A673 (cell line): ENCODE measurements around the gene CXCR2. TPM values are rescaled to one million over a fixed set of nuclear protein-coding genes. Genes with fewer than 3 reads are reported as not detected.

Experiments
- BruUV-seq: library from RNA; stranded (reverse); fragments of 400-500 nt; replicated peaks from 2 replicates; lab custom pipeline; 2021; lab: Mats Ljungman, UMichigan
- CTCF ChIA-PET: fragments of 300-600 bp; sonication (Branson Sonifier 250); formaldehyde crosslinking; loops from one replicate; lab custom pipeline; 2022; ENCODE audit warnings: antibody characterized with exemption; lab: Charles Lee
- POLR2A ChIA-PET: fragments of 300-600 bp; sonication (Branson Sonifier 250); formaldehyde crosslinking; loops from one replicate; lab custom pipeline; 2022; ENCODE audit warnings: antibody characterized with exemption; ENCODE audit not compliant: low non-redundant PET; lab: Charles Lee
- DNase-seq: peaks from one replicate; pipeline ENCODE4 v3.0.0-alpha.2; 2015; ENCODE audit warnings: low spot score
- H3K27ac ChIP-seq: fragments of 200-600 bp; sonication (generic); 2 replicates; pipeline ENCODE4 v1.5.1; 2016; ENCODE audit warnings: mixed run types, low read depth, mild to moderate bottlenecking, mixed read lengths, antibody characterized with exemption, low read length; ENCODE audit not compliant: poor library complexity, severe bottlenecking
- H3K27me3 ChIP-seq: fragments of 200-600 bp; sonication (generic); replicated peaks from 2 replicates; pipeline ENCODE4 v1.6.1; 2017; ENCODE audit warnings: mixed run types, low read depth, mild to moderate bottlenecking, mixed read lengths, antibody characterized with exemption, low read length; ENCODE audit not compliant: insufficient read depth, poor library complexity
- H3K36me3 ChIP-seq: fragments of 200-600 bp; sonication (generic); 2 replicates; pipeline ENCODE4 v1.6.1; 2016; ENCODE audit warnings: mixed run types, mild to moderate bottlenecking, mixed read lengths, antibody characterized with exemption, low read length; ENCODE audit not compliant: insufficient read depth, poor library complexity, severe bottlenecking
- H3K4me1 ChIP-seq: fragments of 200-600 bp; sonication (generic); 2 replicates; pipeline ENCODE4 v1.6.1; 2017; ENCODE audit warnings: mixed run types, mild to moderate bottlenecking, mixed read lengths, antibody characterized with exemption, low read length; ENCODE audit not compliant: insufficient read depth, poor library complexity, severe bottlenecking
- H3K4me3 ChIP-seq: fragments of 200-600 bp; sonication (generic); 2 replicates; pipeline ENCODE4 v1.5.1; 2016; ENCODE audit warnings: low read depth, mixed run types, mild to moderate bottlenecking, mixed read lengths, low read length; ENCODE audit not compliant: poor library complexity, severe bottlenecking
- H3K9me3 ChIP-seq: fragments of 200-600 bp; sonication (generic); 2 replicates; pipeline ENCODE4 v1.6.1; 2016; ENCODE audit warnings: mixed run types, low read depth, mild to moderate bottlenecking, mixed read lengths, antibody characterized with exemption, low read length; ENCODE audit not compliant: poor library complexity, severe bottlenecking
- EZH2 ChIP-seq: fragments of 200-600 bp; sonication (generic); IDR thresholded peaks from 2 replicates; pipeline ENCODE4 v1.6.1; 2017; ENCODE audit warnings: borderline replicate concordance, low read depth, mild to moderate bottlenecking, mixed read lengths, antibody characterized with exemption, low read length; ENCODE audit not compliant: poor library complexity, severe bottlenecking
- intact Hi-C: fragments of 100-400 bp; cut with micrococcal nuclease; formaldehyde crosslinking; loops from one replicate; pipeline ENCODE4 v1.10.0; 2022; ENCODE audit not compliant: unreplicated experiment
- total RNA-seq: library from RNA; stranded (reverse); gene quantifications from 2 replicates; pipeline ENCODE4 v1.2.3, GENCODE V29; 2021
- TF ChIP-seq, protein P1 (sequence below): fragments of 300-800, 200-600 bp; sonication (generic); conservative IDR thresholded peaks from 2 replicates; pipeline ENCODE4 v1.5.1; 2017; ENCODE audit warnings: low read depth, mild to moderate bottlenecking, antibody characterized with exemption, low read length, moderate library complexity, mixed read lengths

Gene CXCR2
- total RNA-seq, 1 experiment from 2014 or later: not detected

DNA sequence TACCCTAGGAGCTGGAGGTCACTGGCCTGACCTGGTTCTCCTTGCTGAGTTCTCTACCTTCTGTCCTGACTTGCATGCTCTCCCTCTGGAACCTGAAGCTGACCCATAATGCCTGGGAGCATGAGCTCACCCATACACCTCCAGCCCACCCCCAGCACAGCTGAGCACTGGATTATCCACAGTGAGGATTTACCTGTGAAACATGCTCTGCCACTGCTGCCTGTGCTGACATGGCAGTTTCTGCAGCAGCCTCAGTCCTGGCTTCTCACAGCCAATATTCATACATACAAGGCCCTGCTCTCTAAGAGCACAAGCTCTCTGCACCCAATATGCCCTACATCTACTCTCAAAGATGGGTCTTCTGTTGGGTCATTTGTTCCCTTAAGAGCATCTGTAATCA, 5.0 kb downstream of the CXCR2 start:
- TF ChIP-seq, protein P1, sequence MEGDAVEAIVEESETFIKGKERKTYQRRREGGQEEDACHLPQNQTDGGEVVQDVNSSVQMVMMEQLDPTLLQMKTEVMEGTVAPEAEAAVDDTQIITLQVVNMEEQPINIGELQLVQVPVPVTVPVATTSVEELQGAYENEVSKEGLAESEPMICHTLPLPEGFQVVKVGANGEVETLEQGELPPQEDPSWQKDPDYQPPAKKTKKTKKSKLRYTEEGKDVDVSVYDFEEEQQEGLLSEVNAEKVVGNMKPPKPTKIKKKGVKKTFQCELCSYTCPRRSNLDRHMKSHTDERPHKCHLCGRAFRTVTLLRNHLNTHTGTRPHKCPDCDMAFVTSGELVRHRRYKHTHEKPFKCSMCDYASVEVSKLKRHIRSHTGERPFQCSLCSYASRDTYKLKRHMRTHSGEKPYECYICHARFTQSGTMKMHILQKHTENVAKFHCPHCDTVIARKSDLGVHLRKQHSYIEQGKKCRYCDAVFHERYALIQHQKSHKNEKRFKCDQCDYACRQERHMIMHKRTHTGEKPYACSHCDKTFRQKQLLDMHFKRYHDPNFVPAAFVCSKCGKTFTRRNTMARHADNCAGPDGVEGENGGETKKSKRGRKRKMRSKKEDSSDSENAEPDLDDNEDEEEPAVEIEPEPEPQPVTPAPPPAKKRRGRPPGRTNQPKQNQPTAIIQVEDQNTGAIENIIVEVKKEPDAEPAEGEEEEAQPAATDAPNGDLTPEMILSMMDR: no peak
- TF ChIP-seq EZH2: no peak
- H3K27me3 ChIP-seq: peaks cover 3% of the 10 kb centered on the region
- intact Hi-C loops: no loop called here

GRCh38 chr2:218137514-218137913, 11.7 kb downstream of the CXCR2 start:
- Histone ChIP-seq H3K36me3 (no peaks in the 10 kb centered on the region), H3K4me1 (no peaks in the 10 kb centered on the region), H3K27me3 (peaks cover 41% of the 10 kb centered on the region), H3K9me3 (no peaks in the 10 kb centered on the region), H3K4me3 (no peak overlapping the region), H3K27ac (no peak overlapping the region)
- BruUV-seq: no TSS peak
- ChIA-PET CTCF (no interaction called here), POLR2A (no interaction called here)
- TF ChIP-seq EZH2: no peak
- TF ChIP-seq, protein P1: no peak
- intact Hi-C loops: no loop called here
- DNase-seq: no peak

More for the DNA sequence above, 5.0 kb downstream of the CXCR2 start:
- H3K4me1 ChIP-seq: no peaks in the 10 kb centered on the region
- no peak for DNase-seq
- POLR2A ChIA-PET: no interaction called here
- CTCF ChIA-PET: no interaction called here
- H3K9me3 ChIP-seq: no peaks in the 10 kb centered on the region
- H3K36me3 ChIP-seq: no peaks in the 10 kb centered on the region
- H3K4me3 ChIP-seq: no peak overlapping the region
- no TSS peak for BruUV-seq
- H3K27ac ChIP-seq: no peak overlapping the region

GRCh38 chr2:218138047-218138446, 12.2 kb downstream of the CXCR2 start:
- DNase-seq: no peak
- H3K36me3 ChIP-seq: no peaks in the 10 kb centered on the region
- POLR2A ChIA-PET: no interaction called here
- no peak overlapping the region for H3K4me3 ChIP-seq
- intact Hi-C loops: no loop called here
- peaks cover 43% of the 10 kb centered on the region for H3K27me3 ChIP-seq
- CTCF ChIA-PET: no interaction called here
- no peak for TF ChIP-seq EZH2
- H3K4me1 ChIP-seq: no peaks in the 10 kb centered on the region
- H3K27ac ChIP-seq: no peak overlapping the region
- no TSS peak for BruUV-seq
- H3K9me3 ChIP-seq: no peaks in the 10 kb centered on the region

DNA sequence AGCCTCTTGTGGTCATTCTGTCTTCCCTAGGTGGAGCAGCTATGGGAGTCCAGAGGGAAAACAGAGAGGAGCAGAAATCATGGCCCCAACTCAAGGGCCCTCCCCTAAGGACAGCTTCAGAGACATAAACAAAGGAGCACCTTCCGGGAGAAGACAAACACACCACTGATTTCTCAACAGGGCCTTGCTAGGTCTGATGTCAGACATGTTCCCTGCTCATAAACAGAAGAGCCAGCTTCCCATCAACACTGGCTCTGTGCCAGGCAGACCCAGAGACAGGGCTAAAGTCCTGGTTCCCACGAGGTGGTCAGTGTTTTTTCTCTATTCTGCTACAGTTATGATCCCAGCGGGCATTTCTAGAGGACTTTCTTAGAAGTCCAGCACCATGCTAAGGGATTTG, 19.3 kb downstream of the CXCR2 start:
- Histone ChIP-seq H3K4me3 (no peak overlapping the region), H3K4me1 (no peaks in the 10 kb centered on the region), H3K27ac (no peak overlapping the region), H3K36me3 (no peaks in the 10 kb centered on the region), H3K9me3 (no peaks in the 10 kb centered on the region), H3K27me3 (peaks cover 19% of the 10 kb centered on the region)
- DNase-seq: no peak
- CTCF ChIA-PET: interaction anchor here (0.5 kb wide), 1 partner anchor 15 kb away, joined by 3 read pairs; no protein-coding TSS in a partner anchor
- POLR2A ChIA-PET: no interaction called here
- intact Hi-C loops: no loop called here
- TF ChIP-seq, protein P1: no peak
- no peak for TF ChIP-seq EZH2
- no TSS peak for BruUV-seq
